WTC11 (cell line): ENCODE data around the gene STXBP3.

Experiments
- IRF2 ChIP-seq: sonication (generic); formaldehyde crosslinking; IDR thresholded peaks from 2 replicates; pipeline ENCODE4 v1.8.0; 2022; ENCODE audit warnings: low read depth, missing genetic modification reagents, borderline replicate concordance
- JUN ChIP-seq: sonication (generic); formaldehyde crosslinking; IDR thresholded peaks from 2 replicates; pipeline ENCODE4 v1.8.0; 2023; ENCODE audit warnings: mild to moderate bottlenecking, missing genetic modification reagents
- KAT7 ChIP-seq: sonication (generic); formaldehyde crosslinking; IDR thresholded peaks from 2 replicates; pipeline ENCODE4 v1.8.1; 2023; ENCODE audit warnings: missing genetic modification reagents, mild to moderate bottlenecking, borderline replicate concordance
- NFATC4 ChIP-seq: fragments of 250-450 bp; sonication (Bioruptor Pico); IDR thresholded peaks from 2 replicates; pipeline ENCODE4 v1.9.0; 2021; ENCODE audit warnings: mild to moderate bottlenecking
- RELA ChIP-seq: sonication (generic); formaldehyde crosslinking; IDR thresholded peaks from 2 replicates; pipeline ENCODE4 v1.8.1; 2022; ENCODE audit warnings: missing genetic modification reagents, mild to moderate bottlenecking, borderline replicate concordance
- TEAD4 ChIP-seq: sonication (generic); formaldehyde crosslinking; IDR thresholded peaks from 2 replicates; pipeline ENCODE4 v1.8.0; 2022; ENCODE audit warnings: mild to moderate bottlenecking, missing genetic modification reagents
- USF2 ChIP-seq: sonication (generic); formaldehyde crosslinking; IDR thresholded peaks from 2 replicates; pipeline ENCODE4 v1.8.1; 2023; ENCODE audit warnings: mild to moderate bottlenecking, missing genetic modification reagents, moderate library complexity
- ZNF317 ChIP-seq: sonication (generic); formaldehyde crosslinking; IDR thresholded peaks from 2 replicates; pipeline ENCODE4 v1.8.1; 2023; ENCODE audit warnings: low read depth, mild to moderate bottlenecking, moderate library complexity, missing genetic modification reagents, borderline replicate concordance
- ZNF423 ChIP-seq: fragments of 250-450 bp; sonication (Bioruptor Pico); IDR thresholded peaks from 2 replicates; pipeline ENCODE4 v2.1.2; 2022; ENCODE audit warnings: mild to moderate bottlenecking, moderate library complexity
- TF ChIP-seq, protein P1 (sequence below): fragments of 250-450 bp; sonication (Bioruptor Pico); IDR thresholded peaks from 2 replicates; pipeline ENCODE4 v2.1.2; 2022; ENCODE audit warnings: mild to moderate bottlenecking, moderate library complexity
- TF ChIP-seq, protein P2 (sequence below): fragments of 200-600 bp; IDR thresholded peaks from 2 replicates; pipeline ENCODE4 v1.8.0; 2022; ENCODE audit warnings: antibody characterized with exemption
- TF ChIP-seq, protein P3 (sequence below): sonication (generic); formaldehyde crosslinking; IDR thresholded peaks from 2 replicates; pipeline ENCODE4 v1.8.1; 2022; ENCODE audit warnings: low read depth, missing genetic modification reagents, borderline replicate concordance
- TF ChIP-seq, protein P4 (sequence below): sonication (generic); formaldehyde crosslinking; IDR thresholded peaks from 2 replicates; pipeline ENCODE4 v1.8.0; 2022; ENCODE audit warnings: mild to moderate bottlenecking, missing genetic modification reagents

DNA sequence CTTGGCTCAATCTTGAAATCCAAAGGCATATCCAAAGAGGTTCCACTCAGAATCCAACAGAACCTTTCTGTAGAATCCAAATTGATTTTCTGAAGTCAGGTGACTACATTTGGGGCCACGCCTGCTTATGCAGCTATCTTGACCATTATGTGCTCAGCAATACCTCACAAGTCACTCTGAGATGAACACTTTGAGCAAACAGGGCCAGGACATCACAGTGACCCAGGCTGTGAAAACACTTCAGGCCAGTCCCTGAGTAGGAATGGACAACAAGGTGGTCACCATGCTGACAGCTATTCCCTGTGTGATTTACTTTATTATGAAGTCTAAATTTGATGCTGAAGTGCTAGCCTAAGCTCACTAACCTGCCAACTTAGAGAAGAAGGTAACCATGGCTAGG, 110.5 kb downstream of the STXBP3 start, which contains the start of gene AKNAD1:
- no peak for TF ChIP-seq IRF2
- TF ChIP-seq, protein P1, sequence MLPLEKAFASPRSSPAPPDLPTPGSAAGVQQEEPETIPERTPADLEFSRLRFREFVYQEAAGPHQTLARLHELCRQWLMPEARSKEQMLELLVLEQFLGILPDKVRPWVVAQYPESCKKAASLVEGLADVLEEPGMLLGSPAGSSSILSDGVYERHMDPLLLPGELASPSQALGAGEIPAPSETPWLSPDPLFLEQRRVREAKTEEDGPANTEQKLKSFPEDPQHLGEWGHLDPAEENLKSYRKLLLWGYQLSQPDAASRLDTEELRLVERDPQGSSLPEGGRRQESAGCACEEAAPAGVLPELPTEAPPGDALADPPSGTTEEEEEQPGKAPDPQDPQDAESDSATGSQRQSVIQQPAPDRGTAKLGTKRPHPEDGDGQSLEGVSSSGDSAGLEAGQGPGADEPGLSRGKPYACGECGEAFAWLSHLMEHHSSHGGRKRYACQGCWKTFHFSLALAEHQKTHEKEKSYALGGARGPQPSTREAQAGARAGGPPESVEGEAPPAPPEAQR: no peak
- no peak for TF ChIP-seq KAT7 (CRISPR knock-in tag)
- TF ChIP-seq USF2 (CRISPR knock-in tag): no peak
- TF ChIP-seq, protein P2, sequence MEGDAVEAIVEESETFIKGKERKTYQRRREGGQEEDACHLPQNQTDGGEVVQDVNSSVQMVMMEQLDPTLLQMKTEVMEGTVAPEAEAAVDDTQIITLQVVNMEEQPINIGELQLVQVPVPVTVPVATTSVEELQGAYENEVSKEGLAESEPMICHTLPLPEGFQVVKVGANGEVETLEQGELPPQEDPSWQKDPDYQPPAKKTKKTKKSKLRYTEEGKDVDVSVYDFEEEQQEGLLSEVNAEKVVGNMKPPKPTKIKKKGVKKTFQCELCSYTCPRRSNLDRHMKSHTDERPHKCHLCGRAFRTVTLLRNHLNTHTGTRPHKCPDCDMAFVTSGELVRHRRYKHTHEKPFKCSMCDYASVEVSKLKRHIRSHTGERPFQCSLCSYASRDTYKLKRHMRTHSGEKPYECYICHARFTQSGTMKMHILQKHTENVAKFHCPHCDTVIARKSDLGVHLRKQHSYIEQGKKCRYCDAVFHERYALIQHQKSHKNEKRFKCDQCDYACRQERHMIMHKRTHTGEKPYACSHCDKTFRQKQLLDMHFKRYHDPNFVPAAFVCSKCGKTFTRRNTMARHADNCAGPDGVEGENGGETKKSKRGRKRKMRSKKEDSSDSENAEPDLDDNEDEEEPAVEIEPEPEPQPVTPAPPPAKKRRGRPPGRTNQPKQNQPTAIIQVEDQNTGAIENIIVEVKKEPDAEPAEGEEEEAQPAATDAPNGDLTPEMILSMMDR: no peak
- TF ChIP-seq ZNF423 (CRISPR knock-in tag): no peak
- TF ChIP-seq, protein P3, sequence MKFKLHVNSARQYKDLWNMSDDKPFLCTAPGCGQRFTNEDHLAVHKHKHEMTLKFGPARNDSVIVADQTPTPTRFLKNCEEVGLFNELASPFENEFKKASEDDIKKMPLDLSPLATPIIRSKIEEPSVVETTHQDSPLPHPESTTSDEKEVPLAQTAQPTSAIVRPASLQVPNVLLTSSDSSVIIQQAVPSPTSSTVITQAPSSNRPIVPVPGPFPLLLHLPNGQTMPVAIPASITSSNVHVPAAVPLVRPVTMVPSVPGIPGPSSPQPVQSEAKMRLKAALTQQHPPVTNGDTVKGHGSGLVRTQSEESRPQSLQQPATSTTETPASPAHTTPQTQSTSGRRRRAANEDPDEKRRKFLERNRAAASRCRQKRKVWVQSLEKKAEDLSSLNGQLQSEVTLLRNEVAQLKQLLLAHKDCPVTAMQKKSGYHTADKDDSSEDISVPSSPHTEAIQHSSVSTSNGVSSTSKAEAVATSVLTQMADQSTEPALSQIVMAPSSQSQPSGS: no peak
- no peak for TF ChIP-seq RELA (CRISPR knock-in tag)
- TF ChIP-seq, protein P4, sequence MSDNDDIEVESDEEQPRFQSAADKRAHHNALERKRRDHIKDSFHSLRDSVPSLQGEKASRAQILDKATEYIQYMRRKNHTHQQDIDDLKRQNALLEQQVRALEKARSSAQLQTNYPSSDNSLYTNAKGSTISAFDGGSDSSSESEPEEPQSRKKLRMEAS (CRISPR knock-in tag): no peak
- TF ChIP-seq JUN (CRISPR knock-in tag): no peak
- no peak for TF ChIP-seq TEAD4 (CRISPR knock-in tag)
- no peak for TF ChIP-seq NFATC4 (CRISPR knock-in tag)
- no peak for TF ChIP-seq ZNF317
